GM12873 (cell line): ENCODE data around the gene KDR.

Source experiments
- CTCF ChIP-seq: IDR thresholded peaks from 2 replicates; pipeline ENCODE4 v1.5.1; 2012; ENCODE audit warnings: low read depth, mild to moderate bottlenecking, moderate library complexity, low read length, control low read depth; ENCODE audit not compliant: insufficient read depth; ENCODE audit errors: missing control alignments

KDR gene

DNA sequence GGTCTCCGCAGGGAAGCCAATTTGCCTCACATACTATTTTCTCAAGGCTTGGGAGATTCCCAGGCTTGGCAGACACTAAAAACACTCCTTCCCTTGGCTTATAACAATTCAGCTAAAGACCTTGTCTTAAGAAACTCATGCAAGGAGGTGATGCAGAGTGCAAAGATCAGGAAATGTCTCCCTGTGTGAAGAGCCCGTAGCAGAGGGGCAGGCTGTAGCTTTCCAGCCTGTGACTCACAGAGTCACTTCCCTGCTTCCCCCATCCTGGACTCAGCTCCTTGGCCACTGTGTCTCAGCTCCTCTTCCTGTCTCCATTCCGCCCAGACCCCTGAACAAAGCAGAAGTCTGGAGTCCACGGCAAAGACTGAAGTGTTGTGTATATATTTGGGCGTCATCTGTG, 56.1 kb downstream of the KDR start:
- no peak for TF ChIP-seq CTCF

DNA sequence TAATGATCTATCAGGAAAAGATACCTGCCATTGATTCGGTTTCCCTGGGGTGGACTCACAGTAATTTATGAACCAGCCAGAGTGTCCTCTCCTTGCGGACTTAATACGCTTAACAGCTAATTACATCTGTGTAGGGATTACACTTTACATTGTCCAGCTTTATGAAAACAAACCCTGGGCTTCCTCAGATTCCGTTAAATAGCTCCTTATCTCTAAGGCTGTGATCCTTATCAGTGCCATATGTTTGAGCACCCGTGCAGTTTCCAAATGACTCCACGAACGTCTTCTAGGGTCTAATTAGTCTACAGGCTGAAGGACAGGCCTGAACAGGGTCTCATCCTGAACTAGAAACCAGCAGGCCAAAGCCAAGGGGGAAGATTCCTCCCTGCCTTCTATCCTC, 56.9 kb downstream of the KDR start:
- TF ChIP-seq CTCF: no peak

- TF ChIP-seq CTCF: no peak
Measured at GRCh38 chr4:55066018-55066417, 59.4 kb downstream of the KDR start.

DNA sequence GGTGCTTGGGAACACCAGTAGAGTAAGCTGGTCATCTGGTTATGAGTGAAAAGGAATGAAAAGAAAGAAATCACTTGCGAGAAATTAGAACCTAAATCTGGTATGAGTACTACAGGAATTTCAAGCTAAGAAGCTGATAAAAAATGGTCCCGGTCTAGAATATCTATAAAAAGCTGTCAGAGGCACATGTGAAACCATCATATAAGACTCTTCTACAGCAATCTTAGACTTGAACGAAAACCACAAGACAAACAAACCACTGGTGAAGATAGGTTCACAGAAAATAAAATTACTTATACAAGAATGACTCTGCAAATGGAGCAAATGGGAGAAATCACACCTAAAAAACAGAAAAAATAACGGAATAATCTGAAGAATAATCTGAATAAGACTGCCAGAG, 69.9 kb downstream of the KDR start:
- TF ChIP-seq CTCF: no peak

GRCh38 chr4:55051532-55051931, 73.9 kb downstream of the KDR start:
- no peak for TF ChIP-seq CTCF

DNA sequence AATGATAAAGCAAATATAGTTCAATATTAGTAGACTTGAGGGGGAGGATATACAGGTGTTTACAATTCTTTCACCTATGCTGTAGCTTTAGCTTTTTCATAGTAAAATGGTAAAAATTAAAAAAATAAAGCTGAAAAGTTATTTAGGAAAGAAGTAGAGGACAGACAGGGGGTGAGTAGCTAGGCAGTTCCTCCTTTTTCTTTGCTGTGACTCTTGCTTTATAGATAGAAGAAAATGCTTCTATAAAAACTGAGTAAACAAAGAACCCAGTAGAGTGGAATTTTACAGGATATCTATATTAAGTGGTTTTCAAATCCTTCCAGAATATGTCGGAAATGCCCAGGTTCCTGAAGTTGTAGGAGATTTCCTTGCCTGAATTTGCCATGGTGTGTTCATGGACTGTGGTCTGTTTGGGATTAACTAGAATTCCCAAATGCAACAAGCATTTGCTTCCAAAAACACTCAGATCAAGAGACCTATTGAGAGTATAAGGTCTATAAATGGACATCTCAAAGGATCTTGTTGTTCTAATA, 74.9 kb downstream of the KDR start:
- TF ChIP-seq CTCF: no peak

GRCh38 chr4:55038176-55038890, 87.1 kb downstream of the KDR start:
- TF ChIP-seq CTCF: no peak
